T-helper 22 cell (primary cell): ENCODE data around the gene HNRNPLL.

Source experiments
- DNase-seq: peaks from one replicate; pipeline ENCODE4 v3.0.0-alpha.2; 2020; ENCODE audit warnings: low read depth

The HNRNPLL gene

DNA sequence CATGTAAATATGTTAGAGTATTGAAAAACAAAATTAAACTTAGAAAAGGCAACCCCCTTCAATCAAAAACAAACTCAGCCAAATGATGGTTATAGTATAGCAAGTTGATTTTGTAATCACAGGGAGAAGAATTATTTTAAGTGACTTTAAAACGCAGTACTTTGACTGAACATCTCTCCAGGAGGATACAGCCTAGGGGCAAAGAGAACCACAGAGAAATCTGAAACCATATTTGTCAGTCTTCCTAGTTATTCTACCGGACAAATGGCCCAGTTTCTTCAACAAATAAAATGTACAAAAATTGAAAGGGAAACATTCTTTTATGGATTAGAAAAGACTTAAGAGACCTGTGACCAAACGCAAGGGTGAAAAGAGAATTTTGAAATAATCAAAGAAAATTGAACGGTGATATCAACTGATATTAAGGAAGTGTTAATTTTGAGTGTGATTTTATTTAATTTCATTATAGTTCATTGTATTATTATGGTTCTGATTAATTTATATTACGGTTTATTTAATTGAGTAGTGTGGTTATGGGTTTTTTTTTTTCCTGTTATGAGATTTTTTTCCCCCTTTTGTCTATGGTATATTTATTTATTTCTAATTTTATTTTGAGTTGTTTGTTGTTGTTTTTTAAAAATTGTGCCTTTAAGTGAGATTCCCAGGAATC lies 75.3 kb downstream of the HNRNPLL start:
- no peak for DNase-seq

DNA sequence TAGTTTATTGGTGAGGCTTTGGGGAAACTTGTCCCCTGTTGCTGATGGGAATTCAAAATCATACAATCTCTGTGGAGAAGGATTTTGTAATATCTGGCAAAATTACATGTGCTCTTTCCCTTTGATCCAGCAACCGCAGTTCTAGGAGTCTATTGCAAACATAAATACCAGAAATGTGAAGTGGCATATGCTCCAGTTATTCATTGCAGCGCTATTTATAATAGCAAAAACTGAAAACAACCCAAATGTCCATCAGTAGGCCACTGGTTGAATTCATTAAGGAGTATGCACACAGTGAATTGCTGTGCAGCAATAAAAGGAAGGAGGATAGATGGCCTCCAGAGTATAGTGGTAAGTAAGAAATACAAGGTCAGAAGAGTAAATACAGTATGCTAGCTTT lies 76.5 kb downstream of the HNRNPLL start:
- DNase-seq, result no peak

DNA sequence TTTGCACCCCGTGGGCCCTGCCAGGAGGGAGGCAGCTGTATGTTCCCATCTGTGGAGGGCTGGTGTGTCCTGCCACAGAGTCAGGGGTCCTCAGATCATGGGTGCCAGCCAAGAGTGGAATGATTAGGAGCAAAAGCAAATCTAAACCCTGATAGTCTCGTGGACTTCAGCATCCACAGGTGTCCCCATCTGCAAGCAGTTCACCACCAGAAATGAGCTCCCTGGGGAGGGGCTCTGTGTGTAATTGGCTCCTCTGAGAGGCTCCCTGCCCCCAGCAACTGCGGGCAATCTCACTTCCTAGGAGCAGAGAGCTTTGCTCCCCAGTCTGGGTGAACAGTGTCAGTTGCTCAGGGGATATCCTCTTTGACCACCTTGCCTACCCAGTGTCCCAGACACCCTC lies 78.1 kb downstream of the HNRNPLL start:
- DNase-seq, result no peak

DNA sequence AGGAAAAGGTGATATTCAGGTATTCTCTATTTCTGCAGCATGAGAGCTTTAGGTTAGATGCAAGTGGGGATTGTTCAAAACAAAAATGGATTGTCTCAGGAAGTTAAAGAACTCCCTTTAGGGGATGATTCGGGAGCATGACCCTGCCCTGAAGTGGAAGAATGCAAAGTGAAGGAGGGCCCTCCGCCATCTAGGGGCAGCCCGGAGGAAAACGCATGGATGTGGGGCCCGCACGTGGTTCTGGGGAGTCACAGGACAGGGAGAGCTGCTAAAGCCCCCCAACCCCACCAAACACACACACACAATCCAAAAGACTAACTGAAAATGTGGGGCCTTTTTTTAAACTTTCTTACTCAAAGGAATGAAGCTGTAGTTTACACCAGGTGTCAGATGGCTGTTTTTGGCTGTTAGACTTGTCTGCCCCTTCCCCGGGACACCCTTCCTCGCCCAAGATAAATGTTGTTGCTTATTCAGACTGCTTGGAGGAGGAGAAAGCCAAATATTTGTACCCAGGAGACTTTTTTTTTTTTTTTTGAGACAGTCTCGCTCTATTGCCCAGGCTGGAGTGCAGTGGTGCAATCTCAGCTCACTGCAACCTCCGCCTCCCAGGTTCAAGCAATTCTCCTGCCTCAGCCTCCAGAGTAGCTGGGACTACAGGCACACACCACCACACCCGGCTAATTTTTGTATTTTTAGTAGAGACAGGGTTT lies 78.8 kb downstream of the HNRNPLL start:
- no peak for DNase-seq

DNA sequence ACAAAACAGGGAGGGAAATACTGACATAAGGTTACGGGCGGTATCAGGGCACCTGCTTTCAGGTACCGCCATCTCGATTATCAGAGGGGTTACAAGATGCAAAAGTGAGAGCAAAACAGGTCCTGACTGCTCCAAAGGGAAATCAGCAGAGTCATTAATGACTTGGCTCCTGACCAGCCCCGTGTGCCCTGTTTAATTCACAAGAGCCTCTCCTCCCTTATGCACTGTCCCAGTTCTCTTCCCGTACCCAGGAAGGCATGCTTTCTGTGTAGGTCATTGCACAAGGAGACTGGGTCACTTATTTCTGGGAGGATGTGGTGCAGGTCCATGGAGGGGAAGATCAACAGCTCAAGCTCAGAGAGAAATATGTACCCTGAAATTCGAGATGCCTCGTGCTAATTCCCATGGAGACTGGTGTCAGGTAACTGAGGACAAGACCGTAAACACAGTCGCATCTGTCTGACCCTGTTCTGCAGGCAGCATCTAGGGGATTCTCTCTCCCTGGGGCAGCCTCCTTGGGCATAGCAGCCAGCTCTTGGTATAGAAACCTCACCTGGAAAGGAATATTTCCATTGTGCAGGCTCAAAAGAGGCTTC lies 79.9 kb downstream of the HNRNPLL start:
- DNase-seq, result no peak

DNA sequence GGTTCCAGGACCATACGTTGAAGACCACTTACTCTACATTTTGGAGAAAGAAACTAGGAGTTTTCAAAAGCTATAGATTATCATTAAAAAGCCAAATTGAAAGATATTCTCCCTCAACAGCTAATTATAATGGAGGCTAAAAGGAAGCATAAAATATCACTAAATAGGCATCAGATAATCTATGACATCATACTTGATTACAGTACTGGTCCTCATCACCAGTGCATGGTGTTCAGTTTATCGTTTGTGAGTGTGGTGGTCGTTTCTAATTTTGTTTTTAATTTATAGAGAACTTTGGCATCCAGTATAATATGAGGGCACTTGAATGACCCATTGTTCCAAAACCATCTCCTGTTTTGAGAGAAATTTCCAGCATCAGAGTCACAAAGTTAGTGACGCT lies 80.9 kb downstream of the HNRNPLL start:
- DNase-seq, result no peak

DNA sequence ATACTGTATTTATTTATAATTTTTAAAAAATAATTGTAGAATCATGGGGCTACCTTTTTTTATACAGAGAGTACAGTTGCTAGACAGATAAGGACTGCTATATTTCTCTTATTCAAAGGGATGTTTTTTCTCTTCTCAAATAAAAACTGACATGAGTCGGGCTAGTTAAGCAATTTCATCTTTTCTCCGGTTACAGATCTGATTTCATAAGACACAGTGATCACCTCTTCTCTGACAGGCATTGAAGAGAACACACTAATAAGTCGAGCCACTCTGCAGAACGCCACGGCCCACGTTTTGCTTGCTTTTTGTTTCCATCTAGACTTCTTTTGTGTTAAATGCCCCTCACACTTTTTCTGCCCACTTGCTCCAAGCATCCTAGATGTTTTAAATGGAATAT lies 85.4 kb downstream of the HNRNPLL start:
- no peak for DNase-seq

DNA sequence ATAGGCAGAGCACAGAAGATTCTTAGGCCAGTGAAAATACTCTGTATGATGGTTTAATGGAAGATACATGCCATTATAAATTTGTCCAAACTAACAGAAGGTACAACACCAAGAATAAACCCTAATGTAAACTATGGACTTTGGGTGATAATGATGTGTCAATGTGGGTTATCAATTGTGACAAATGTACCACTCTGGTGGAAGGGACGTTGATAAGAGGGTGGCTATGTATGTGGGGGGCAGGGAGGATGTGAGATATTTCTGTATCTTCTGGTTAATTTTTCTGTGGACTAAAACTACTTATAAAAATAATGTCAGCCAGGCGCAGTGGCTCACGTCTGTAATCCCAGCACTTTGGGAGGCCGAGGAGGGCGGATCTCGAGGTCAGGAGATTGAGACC lies 86.2 kb downstream of the HNRNPLL start:
- DNase-seq, result no peak

DNA sequence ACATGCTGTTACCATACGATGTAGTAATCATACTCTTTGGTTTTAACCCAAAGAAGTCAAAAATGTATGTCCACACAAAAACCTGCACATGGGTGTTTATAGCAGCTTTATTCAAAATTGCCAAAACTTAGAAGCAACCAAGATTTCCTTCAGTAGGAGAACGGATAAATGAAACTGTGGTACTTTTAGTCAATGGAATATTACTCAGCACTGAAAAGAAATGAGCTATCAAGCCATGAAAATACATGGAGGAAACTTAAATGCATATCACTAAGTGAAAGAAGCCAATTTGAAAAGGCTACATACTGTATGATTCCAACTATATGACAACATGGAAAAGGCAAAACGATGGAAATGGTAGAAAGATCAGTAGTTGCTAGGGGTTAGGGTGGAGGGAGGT lies 86.6 kb downstream of the HNRNPLL start:
- no peak for DNase-seq

DNA sequence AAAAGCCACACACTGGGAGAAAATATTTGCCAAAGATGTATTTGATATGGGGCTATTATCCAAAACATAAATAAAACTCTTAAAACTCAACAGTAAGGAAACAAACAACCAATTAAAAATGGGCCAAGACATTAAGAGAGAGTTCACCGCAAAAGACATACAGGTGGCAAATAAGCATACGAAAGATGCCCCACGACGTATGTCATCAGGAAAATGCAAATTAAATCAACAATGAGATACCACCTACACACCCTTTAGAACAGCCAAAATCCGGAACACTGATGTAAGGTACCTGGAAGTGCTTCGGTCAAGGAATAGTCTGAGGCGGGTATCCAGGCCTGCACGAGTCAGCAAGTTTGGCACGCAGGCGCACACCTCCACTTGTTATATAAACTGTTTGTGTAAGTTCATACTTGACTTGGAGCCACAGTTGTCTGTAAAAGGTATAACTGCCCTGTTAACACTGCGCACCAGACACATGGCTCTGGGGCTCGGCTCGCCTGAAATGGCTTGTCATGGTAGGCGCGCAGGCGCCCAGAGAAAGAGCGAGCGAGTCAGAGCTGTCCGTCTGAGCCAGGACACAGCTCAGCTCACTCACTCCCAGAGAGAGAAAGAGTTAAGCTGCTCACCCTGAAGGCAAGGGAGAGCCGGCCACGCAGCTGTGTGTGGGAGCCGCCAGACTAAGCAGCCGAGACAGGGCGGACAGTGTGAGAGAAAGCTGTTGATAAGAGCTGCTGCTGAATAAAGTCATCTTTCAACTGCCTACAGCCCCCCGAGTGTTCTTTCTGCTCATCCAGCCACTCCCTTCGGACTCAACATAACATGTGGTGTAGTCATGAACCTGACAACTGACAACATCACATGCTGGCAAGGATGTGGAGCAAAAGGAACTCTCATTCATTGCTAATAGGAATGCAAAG lies 87.3 kb downstream of the HNRNPLL start:
- no peak for DNase-seq

DNA sequence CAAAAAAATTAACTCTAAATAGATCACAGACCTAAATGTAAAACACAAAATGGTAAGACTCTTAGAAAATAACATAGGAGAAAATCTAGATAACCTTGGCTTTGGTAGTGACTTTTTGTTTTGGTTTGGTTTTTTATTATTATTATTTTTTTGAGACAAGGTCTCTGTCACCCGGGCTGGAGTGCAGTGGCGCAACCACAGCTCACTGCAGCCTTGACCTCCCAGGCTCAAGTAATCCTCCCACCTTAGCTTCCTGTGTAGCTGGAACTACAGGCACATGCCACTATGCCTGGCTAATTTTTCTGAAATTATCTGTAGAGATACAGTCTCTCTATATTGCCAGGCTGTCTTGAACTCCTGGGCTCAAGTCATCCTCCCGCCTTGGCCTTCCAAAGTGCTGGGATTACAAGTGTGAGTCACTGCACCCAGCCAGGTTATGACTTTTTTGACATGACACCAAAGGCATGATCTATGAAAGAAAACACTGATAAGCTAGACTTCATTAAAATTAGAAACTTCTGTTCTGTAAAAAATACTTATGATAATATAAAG lies 88.0 kb downstream of the HNRNPLL start:
- DNase-seq, result no peak

DNA sequence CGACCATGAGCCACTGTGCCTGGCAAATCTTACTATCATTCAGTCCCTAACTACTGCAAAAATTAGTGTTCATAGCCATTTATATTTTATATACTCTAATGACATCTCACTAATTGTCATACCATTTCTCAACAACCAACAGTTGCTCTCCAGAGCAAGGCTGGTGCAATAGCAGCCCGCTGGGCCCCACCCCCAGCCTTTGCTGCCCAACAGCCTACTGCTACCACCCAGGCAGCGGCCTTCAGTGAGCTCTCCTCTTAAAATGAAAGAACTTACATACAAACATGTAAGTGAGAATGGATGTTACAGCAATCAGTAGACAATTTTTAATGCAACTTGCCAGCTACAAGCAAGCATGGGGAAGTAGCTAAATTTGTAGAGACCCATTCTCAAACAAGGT lies 90.5 kb downstream of the HNRNPLL start:
- DNase-seq, result no peak
